ENCODE results near the gene RIOX2.

Gene RIOX2

GRCh38 chr3:97954228-97954827, 17.9 kb downstream of the RIOX2 start:
- DNase-seq (ENCODE audit: low read depth in 3 of 3, low spot score in 1 of 3), result no peak

- no peak for DNase-seq (ENCODE audit: low read depth in 3 of 3, low spot score in 1 of 3)
Observed at GRCh38 chr3:97952872-97953271, 19.4 kb downstream of the RIOX2 start.

GRCh38 chr3:97952280-97952679, 20.0 kb downstream of the RIOX2 start:
- DNase-seq (ENCODE audit: low read depth in 3 of 3, low spot score in 1 of 3), result no peak

- no peak for DNase-seq (ENCODE audit: low read depth in 3 of 3, low spot score in 1 of 3)
Observed at GRCh38 chr3:97950360-97950759, 21.9 kb downstream of the RIOX2 start.

- DNase-seq (ENCODE audit: low read depth in 3 of 3, low spot score in 1 of 3), result no peak
Observed at GRCh38 chr3:97949743-97950142, 22.5 kb downstream of the RIOX2 start.

- no peak for DNase-seq (ENCODE audit: low read depth in 3 of 3, low spot score in 1 of 3)
Observed at GRCh38 chr3:97949110-97949485, 23.1 kb downstream of the RIOX2 start.

- no peak for DNase-seq (ENCODE audit: low read depth in 3 of 3, low spot score in 1 of 3)
Observed at GRCh38 chr3:97948351-97949109, 23.7 kb downstream of the RIOX2 start.

GRCh38 chr3:97942801-97943546, 29.3 kb downstream of the RIOX2 start:
- no peak for DNase-seq (ENCODE audit: low read depth in 3 of 3, low spot score in 1 of 3)

GRCh38 chr3:97940034-97940433, 32.2 kb downstream of the RIOX2 start:
- DNase-seq (ENCODE audit: low read depth in 3 of 3, low spot score in 1 of 3), result no peak

GRCh38 chr3:97939401-97939800, 32.8 kb downstream of the RIOX2 start:
- DNase-seq (ENCODE audit: low read depth in 3 of 3, low spot score in 1 of 3), result no peak

GRCh38 chr3:97938444-97938843, 33.8 kb downstream of the RIOX2 start:
- DNase-seq (ENCODE audit: low read depth in 3 of 3, low spot score in 1 of 3), result no peak

GRCh38 chr3:97937205-97937604, 35.0 kb downstream of the RIOX2 start:
- DNase-seq (ENCODE audit: low read depth in 3 of 3, low spot score in 1 of 3), result no peak

- DNase-seq (ENCODE audit: low read depth in 3 of 3, low spot score in 1 of 3), result no peak
Observed at GRCh38 chr3:97935842-97936241, 36.4 kb downstream of the RIOX2 start.

GRCh38 chr3:97934980-97935695, 37.1 kb downstream of the RIOX2 start:
- no peak for DNase-seq (ENCODE audit: low read depth in 3 of 3, low spot score in 1 of 3)

GRCh38 chr3:97932387-97932801, 39.8 kb downstream of the RIOX2 start:
- no peak for DNase-seq (ENCODE audit: low read depth in 3 of 3, low spot score in 1 of 3)

GRCh38 chr3:97931218-97931617, 41.0 kb downstream of the RIOX2 start:
- DNase-seq (ENCODE audit: low read depth in 3 of 3, low spot score in 1 of 3), result no peak

- no peak for DNase-seq (ENCODE audit: low read depth in 3 of 3, low spot score in 1 of 3)
Observed at GRCh38 chr3:97930018-97930417, 42.2 kb downstream of the RIOX2 start.

GRCh38 chr3:97928986-97929385, 43.2 kb downstream of the RIOX2 start:
- no peak for DNase-seq (ENCODE audit: low read depth in 3 of 3, low spot score in 1 of 3)

- DNase-seq (ENCODE audit: low read depth in 3 of 3, low spot score in 1 of 3), result no peak
Observed at GRCh38 chr3:97927704-97928103, 44.5 kb downstream of the RIOX2 start.

- DNase-seq (ENCODE audit: low read depth in 3 of 3, low spot score in 1 of 3), result no peak
Observed at GRCh38 chr3:97917813-97918536, 54.3 kb downstream of the RIOX2 start.

- DNase-seq (ENCODE audit: low read depth in 3 of 3, low spot score in 1 of 3), result no peak
Observed at GRCh38 chr3:97916576-97916975, 55.7 kb downstream of the RIOX2 start.
